H1 (cell line): ENCODE results near the gene RIT2. TPM values are rescaled to one million over a fixed set of nuclear protein-coding genes. Genes with fewer than 3 reads are reported as not detected.

Source experiments
- CTCF ChIA-PET: fragments of 300-600 bp; sonication (Branson Sonifier 250); formaldehyde crosslinking; loops from one replicate; lab custom pipeline; 2021; ENCODE audit not compliant: partially characterized antibody; lab: Charles Lee
- POLR2A ChIA-PET: fragments of 300-600 bp; sonication (Branson Sonifier 250); formaldehyde crosslinking; loops from one replicate; lab custom pipeline; 2021; ENCODE audit warnings: inconsistent platforms; ENCODE audit not compliant: partially characterized antibody; lab: Charles Lee
- DNase-seq, 2 experiments: peaks; one replicate each; pipeline versions ENCODE4 v3.0.0 to v3.0.0-alpha.2; 2010 to 2022; ENCODE audit warnings: low spot score in 2 of 2, low read depth in 1 of 2, mixed read lengths in 1 of 2
- FAIRE-seq: peaks from 2 replicates; lab custom pipeline; 2011; peaks lifted over from hg19 to GRCh38; lab: Jason Lieb, UNC
- H2AFZ ChIP-seq: 2 replicates; pipeline ENCODE4 v1.8.1; 2012; ENCODE audit warnings: low read length, inconsistent platforms
- H2AK5ac ChIP-seq: 2 replicates; pipeline ENCODE4 v1.6.1; 2013; ENCODE audit warnings: low read depth, low read length
- H2BK120ac ChIP-seq: replicated peaks from 2 replicates; pipeline ENCODE3; 2013; ENCODE audit warnings: low read depth, low read length, inconsistent platforms
- H2BK12ac ChIP-seq: 2 replicates; pipeline ENCODE4 v1.6.1; 2013; ENCODE audit warnings: low read depth, low read length
- H2BK15ac ChIP-seq: 2 replicates; pipeline ENCODE4 v1.6.1; 2013; ENCODE audit warnings: low read length
- H2BK20ac ChIP-seq: 2 replicates; pipeline ENCODE4 v1.6.1; 2013; ENCODE audit warnings: low read length
- H2BK5ac ChIP-seq: 2 replicates; pipeline ENCODE4 v1.6.1; 2013; ENCODE audit warnings: low read depth, low read length
- H3K14ac ChIP-seq: 2 replicates; pipeline ENCODE4 v1.6.1; 2013; ENCODE audit warnings: inconsistent platforms; ENCODE audit not compliant: insufficient read length
- H3K18ac ChIP-seq: 2 replicates; pipeline ENCODE4 v1.6.1; 2013; ENCODE audit warnings: low read length; ENCODE audit errors: extremely low read depth
- H3K23ac ChIP-seq: 2 replicates; pipeline ENCODE4 v1.6.1; 2013; ENCODE audit warnings: inconsistent platforms; ENCODE audit not compliant: insufficient read length
- H3K23me2 ChIP-seq: 2 replicates; pipeline ENCODE4 v1.6.1; 2013; ENCODE audit warnings: low read depth, low read length
- H3K27ac ChIP-seq: 2 replicates; pipeline ENCODE4 v1.6.1; 2011; ENCODE audit warnings: low read depth, low read length, inconsistent platforms
- H3K27me3 ChIP-seq, 4 experiments: replicated peaks in 1 of 4; 1 replicate in 1 of 4; 2 replicates in 3 of 4; pipeline versions ENCODE4 v1.6.1 to v1.8.1; 2011 to 2013; ENCODE audit warnings: low read length in 3 of 4, mild to moderate bottlenecking in 3 of 4, inconsistent platforms in 2 of 4, mixed read lengths in 2 of 4, moderate library complexity in 1 of 4; ENCODE audit not compliant: control insufficient read depth in 3 of 4, insufficient read depth in 3 of 4; ENCODE audit errors: extremely low read depth in 1 of 4
- H3K36me3 ChIP-seq, 4 experiments: 2 replicates each; pipeline versions ENCODE4 v1.6.1 to v1.8.1; 2011 to 2013; ENCODE audit warnings: mild to moderate bottlenecking in 4 of 4, low read length in 3 of 4, moderate library complexity in 2 of 4, control low read depth in 1 of 4, inconsistent platforms in 1 of 4; ENCODE audit not compliant: insufficient read depth in 4 of 4, control insufficient read depth in 2 of 4
- H3K4ac ChIP-seq: replicated peaks from 2 replicates; pipeline ENCODE3; 2013; ENCODE audit warnings: low read length, low read depth, mixed read lengths, inconsistent platforms; ENCODE audit not compliant: insufficient read length
- H3K4me1 ChIP-seq, 4 experiments: replicated peaks in 1 of 4; 1 replicate in 1 of 4; 2 replicates in 3 of 4; pipeline versions ENCODE4 v1.6.1 to v1.8.1; 2011 to 2013; ENCODE audit warnings: low read length in 3 of 4, inconsistent platforms in 2 of 4, mixed read lengths in 1 of 4; ENCODE audit not compliant: insufficient read depth in 4 of 4, control insufficient read depth in 3 of 4
- H3K4me2 ChIP-seq, 2 experiments: 2 replicates each; pipeline versions ENCODE4 v1.6.1 to v1.8.1; 2011 to 2013; ENCODE audit warnings: low read depth in 2 of 2, low read length in 2 of 2, control low read depth in 1 of 2, inconsistent platforms in 1 of 2, mild to moderate bottlenecking in 1 of 2; ENCODE audit not compliant: insufficient read depth in 1 of 2
- H3K4me3 ChIP-seq, 4 experiments: fragments of 200-600, 300-600 bp in 1 of 4; sonication (generic), shearing (Covaris generic), sonication (Bioruptor Twin) in 1 of 4; 2 replicates each; pipeline versions ENCODE4 v1.5.1 to v1.8.1; 2011 to 2016; ENCODE audit warnings: low read length in 4 of 4, low read depth in 3 of 4, control low read depth in 2 of 4, inconsistent platforms in 2 of 4, mild to moderate bottlenecking in 2 of 4, mixed read lengths in 1 of 4, moderate library complexity in 1 of 4; ENCODE audit not compliant: insufficient read depth in 2 of 4; ENCODE audit errors: extremely low read depth in 1 of 4
- H3K56ac ChIP-seq: replicated peaks from 2 replicates; pipeline ENCODE3; 2013; ENCODE audit warnings: low read depth, mild to moderate bottlenecking, mixed read lengths, low read length, inconsistent platforms; ENCODE audit not compliant: insufficient read length
- H3K79me1 ChIP-seq: 2 replicates; pipeline ENCODE4 v1.6.1; 2013; ENCODE audit warnings: low read depth, low read length, control low read depth
- H3K79me2 ChIP-seq, 2 experiments: 2 replicates each; pipeline versions ENCODE4 v1.6.1 to v1.8.1; 2012 to 2013; ENCODE audit warnings: low read length in 2 of 2, mild to moderate bottlenecking in 2 of 2, inconsistent platforms in 1 of 2; ENCODE audit not compliant: insufficient read depth in 2 of 2, control insufficient read depth in 1 of 2
- H3K9ac ChIP-seq, 4 experiments: replicated peaks in 1 of 4; 1 replicate in 1 of 4; 2 replicates in 3 of 4; pipeline versions ENCODE4 v1.6.1 to v1.8.1; 2011 to 2013; ENCODE audit warnings: low read depth in 3 of 4, low read length in 3 of 4, control low read depth in 2 of 4, mild to moderate bottlenecking in 2 of 4, moderate library complexity in 2 of 4, inconsistent platforms in 1 of 4; ENCODE audit errors: extremely low read depth in 1 of 4
- H3K9me3 ChIP-seq, 2 experiments: 2 replicates each; pipeline versions ENCODE4 v1.6.1 to v1.8.1; 2012 to 2013; ENCODE audit warnings: mild to moderate bottlenecking in 2 of 2, moderate library complexity in 2 of 2, control low read depth in 1 of 2, inconsistent platforms in 1 of 2, low read depth in 1 of 2, low read length in 1 of 2, mixed read lengths in 1 of 2; ENCODE audit not compliant: insufficient read depth in 2 of 2
- H4K20me1 ChIP-seq, 2 experiments: replicated peaks in 1 of 2; 2 replicates each; pipeline versions ENCODE3 to v1.8.1; 2011 to 2013; ENCODE audit warnings: inconsistent platforms in 2 of 2, low read length in 2 of 2, mild to moderate bottlenecking in 1 of 2; ENCODE audit not compliant: insufficient read depth in 2 of 2, control insufficient read depth in 1 of 2
- H4K5ac ChIP-seq: 2 replicates; pipeline ENCODE4 v1.6.1; 2013; ENCODE audit warnings: low read length, low read depth, mixed read lengths, inconsistent platforms; ENCODE audit not compliant: insufficient read length
- H4K8ac ChIP-seq: 2 replicates; pipeline ENCODE4 v1.8.0; 2013; ENCODE audit warnings: mild to moderate bottlenecking, moderate library complexity, low read length, inconsistent platforms; ENCODE audit not compliant: insufficient read depth; ENCODE audit errors: extremely low read depth
- H4K91ac ChIP-seq: replicated peaks from 2 replicates; pipeline ENCODE3; 2013; ENCODE audit warnings: low read length, mixed read lengths, inconsistent platforms; ENCODE audit not compliant: insufficient read length
- CHD2 ChIP-seq: IDR thresholded peaks from 2 replicates; pipeline ENCODE4 v1.6.1; 2012; ENCODE audit warnings: low read length, improper control_type of control experiment
- EGR1 ChIP-seq: IDR thresholded peaks from 2 replicates; pipeline ENCODE4 v1.6.1; 2011; ENCODE audit warnings: low read depth, low read length, borderline replicate concordance
- EP300 ChIP-seq, 2 experiments: IDR thresholded peaks; 1 replicate in 1 of 2; 2 replicates in 1 of 2; pipeline ENCODE4 v1.6.1; 2011 to 2012; ENCODE audit warnings: low read depth in 2 of 2, low read length in 2 of 2, mild to moderate bottlenecking in 2 of 2, borderline replicate concordance in 1 of 2, inconsistent platforms in 1 of 2, moderate library complexity in 1 of 2
- KDM4A ChIP-seq: IDR thresholded peaks from one replicate; pipeline ENCODE4 v1.7.1; 2012; ENCODE audit warnings: low read depth, mild to moderate bottlenecking, moderate library complexity, low read length, inconsistent platforms; ENCODE audit not compliant: severe bottlenecking
- SAP30 ChIP-seq: fragments of 300-600 bp; sonication (generic); IDR thresholded peaks from 2 replicates; pipeline ENCODE4 v1.7.1; 2012; ENCODE audit warnings: low read length, moderate library complexity, mild to moderate bottlenecking, inconsistent platforms; ENCODE audit not compliant: insufficient read depth, insufficient replicate concordance
- WGBS, 2 experiments: shearing (Covaris generic) in 1 of 2; methylation state at CpG; one replicate each; pipeline versions ENCODE4 v1.1.6 to v1.1.7; 2013 to 2015; ENCODE audit warnings: low lambda C conversion rate in 2 of 2, mixed read lengths in 2 of 2, inconsistent platforms in 1 of 2, low coverage in 1 of 2, missing lambda C conversion rate in 1 of 2; ENCODE audit not compliant: insufficient replicate concordance in 2 of 2, insufficient coverage in 1 of 2, insufficient read length in 1 of 2; ENCODE audit errors: extremely low coverage in 1 of 2, missing lambda C conversion rate in 1 of 2; 5-methylcytosine and 5-hydroxymethylcytosine counted together
- polyA plus RNA-seq, 7 experiments: library from polyadenylated mRNA; depleted of rRNA in 3 of 7; stranded (reverse) in 5 of 7; unstranded in 2 of 7; fragments of >200 nt in 5 of 7; fragments of 200-250 nt in 2 of 7; gene quantifications; 1 replicate in 5 of 7; 2 replicates in 1 of 7; 4 replicates in 1 of 7; pipeline versions ENCODE4 v1.2.1 to v1.2.3, GENCODE V29; 2011 to 2013; ENCODE audit warnings: missing spikeins in 2 of 7, mixed read lengths in 2 of 7
- total RNA-seq: library from RNA; stranded (reverse); fragmentation: NEBNext Ultra II Directional; extraction: Animal tissue kit (Norgen Biotek cat#: 25700); gene quantifications from 2 replicates; pipeline ENCODE4 v1.2.1, GENCODE V29; 2021
- TF ChIP-seq, protein P1 (sequence below): IDR thresholded peaks from 2 replicates; pipeline ENCODE4 v1.6.1; 2012; ENCODE audit warnings: inconsistent platforms

Gene RIT2
- total and polyA plus RNA-seq, 2 of the 8 experiments (the other 6 are each of a cell fraction or from before 2014, with no cell fraction given), result 0.67 to 3.2 TPM

DNA sequence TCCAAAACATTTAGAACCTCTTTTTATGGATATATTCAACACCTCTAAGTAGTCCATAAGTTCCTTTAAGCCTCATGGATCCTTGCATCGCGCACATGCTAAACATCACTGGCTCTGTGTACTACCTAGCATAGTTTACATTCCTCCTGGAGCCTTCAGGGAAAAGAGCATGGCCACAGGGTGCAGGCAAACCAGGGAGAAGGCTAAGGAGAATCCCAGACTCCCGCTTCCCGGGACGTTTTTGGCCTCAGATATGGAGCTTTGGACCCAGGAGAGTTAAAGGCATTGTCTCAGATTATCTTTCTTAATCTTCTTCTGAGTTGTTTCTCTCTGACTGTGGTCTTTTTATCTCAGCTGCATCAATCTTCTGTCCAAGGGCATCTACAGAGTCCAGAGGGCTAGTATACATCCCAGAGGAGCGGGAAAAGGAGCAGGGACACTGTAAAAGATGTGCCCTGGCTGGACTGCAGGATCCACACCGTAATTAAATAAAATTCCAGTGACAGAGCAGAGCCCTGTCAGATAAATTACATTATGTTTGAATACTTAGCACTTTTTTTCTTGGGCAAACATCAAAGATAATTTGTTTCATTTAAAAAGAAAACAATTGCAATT is 36.9 kb downstream of the RIT2 start:
- Histone ChIP-seq H4K5ac (no peak overlapping the region), H3K14ac (no peak overlapping the region), H2AK5ac (no peak overlapping the region), H3K56ac (no peak overlapping the region), H3K23me2 (no peaks in the 10 kb centered on the region), H2BK12ac (no peak overlapping the region), H2BK20ac (no peak overlapping the region), H3K36me3 (no peaks in the 10 kb centered on the region), H4K91ac (no peak overlapping the region), H3K9me3 (no peaks in the 10 kb centered on the region), H3K9ac (no peak overlapping the region), H4K20me1 (no peaks in the 10 kb centered on the region), H3K4me3 (no peak overlapping the region), H3K4ac (no peak overlapping the region), H3K27me3 (no peaks in the 10 kb centered on the region), H2BK5ac (0 out of 2 replicates have a peak overlapping the region, but pooled peaks have one; percentile 22), H3K27ac (no peak overlapping the region), H3K23ac (no peak overlapping the region), H3K79me2 (no peaks in the 10 kb centered on the region), H2BK15ac (no peak overlapping the region), H4K8ac (no peak overlapping the region), H3K4me1 (peaks cover 0 to 6% (median 4%) of the 10 kb centered on the region in 4 experiments; a peak in 5 of 7 replicates), H2AFZ (0 out of 2 replicates have a peak overlapping the region, but pooled peaks have one; percentile 18), H3K79me1 (no peaks in the 10 kb centered on the region), H2BK120ac (no peak overlapping the region), H3K4me2 (no peak overlapping the region), H3K18ac (no peak overlapping the region)
- WGBS, 2 experiments, result 83% methylated on average over 7 of the region's 7 CpGs; no CpG with 5 or more reads in 1 of the 2 experiments
- DNase-seq, result no peak
- ChIA-PET POLR2A (no interaction called here), CTCF (interaction anchor here (0.7 to 1.1 kb wide), 2 partner anchors 8 to 483 kb away, joined by 3 to 4 read pairs; no protein-coding TSS in a partner anchor)
- no peak for FAIRE-seq
- TF ChIP-seq CHD2 (no peak), EGR1 (no peak), EP300 (IDR thresholded peaks at IDR 0.05; ENCODE audit: borderline replicate concordance in 1 of 2, low read depth in 2 of 2, low read length in 2 of 2) (no peak), KDM4A (no peak), SAP30 (no peak)
- TF ChIP-seq, protein P1, sequence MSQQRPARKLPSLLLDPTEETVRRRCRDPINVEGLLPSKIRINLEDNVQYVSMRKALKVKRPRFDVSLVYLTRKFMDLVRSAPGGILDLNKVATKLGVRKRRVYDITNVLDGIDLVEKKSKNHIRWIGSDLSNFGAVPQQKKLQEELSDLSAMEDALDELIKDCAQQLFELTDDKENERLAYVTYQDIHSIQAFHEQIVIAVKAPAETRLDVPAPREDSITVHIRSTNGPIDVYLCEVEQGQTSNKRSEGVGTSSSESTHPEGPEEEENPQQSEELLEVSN, result 0 out of 2 replicates have a peak, but pooled peaks have one; percentile 21
